ENCODE measurements around the gene HOXB2.
"Not testable (repeated sequence)": the region's sequence is repeated elsewhere in the genome, so short reads cannot be mapped to it uniquely, and the experiment has no call there.

The HOXB2 gene

DNA sequence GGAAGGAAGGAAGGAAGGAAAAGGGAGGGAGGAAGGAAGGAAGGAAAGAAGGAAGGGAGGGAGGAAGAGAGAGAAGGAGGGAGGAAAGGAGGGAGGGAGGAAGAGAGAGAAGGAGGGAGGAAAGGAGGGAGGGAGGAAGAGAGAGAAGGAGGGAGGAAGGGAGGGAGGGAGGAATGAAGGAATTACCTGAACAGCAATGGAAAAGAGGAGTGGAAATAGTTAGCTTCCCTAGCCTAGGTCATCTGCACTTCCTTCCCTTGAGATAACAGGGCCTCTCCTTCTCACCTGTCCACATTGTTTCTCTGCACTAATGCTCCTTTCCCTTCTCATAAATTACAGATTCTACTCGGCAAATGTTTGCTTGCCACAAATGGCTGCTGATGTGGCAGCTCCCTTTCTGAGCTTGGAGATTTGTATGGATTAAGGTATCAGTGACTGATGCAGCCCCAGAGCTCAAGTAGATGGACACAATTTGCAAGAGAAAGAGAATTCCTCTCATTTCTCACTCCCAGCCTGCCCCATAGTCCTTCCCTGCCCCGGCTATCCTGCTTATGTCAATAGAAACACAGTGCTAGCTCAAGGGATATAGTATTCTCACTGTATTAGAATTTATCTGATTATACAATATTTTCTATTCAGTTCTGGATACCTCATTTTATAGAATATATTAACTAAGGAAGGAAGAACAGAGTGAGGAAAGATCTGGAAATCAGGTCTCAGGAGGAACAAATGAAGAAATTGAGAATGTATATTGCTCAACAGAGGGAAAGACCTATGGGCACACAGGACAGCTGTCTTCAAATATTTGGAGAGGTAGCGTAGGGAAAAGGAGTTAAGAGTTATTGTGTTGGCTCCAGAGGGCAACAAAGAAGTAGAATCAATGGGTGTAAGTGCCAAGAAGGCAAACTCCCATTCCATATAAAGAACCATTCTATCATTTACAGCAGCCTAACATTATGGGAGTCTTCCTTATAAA, 28.7 kb downstream of the HOXB2 start:
- no peak overlapping the region for H3K4me3 Mint-ChIP-seq
- peaks cover 51% of the 10 kb centered on the region for H3K27me3 Mint-ChIP-seq
- H3K36me3 Mint-ChIP-seq (ENCODE audit: low read depth) = no peaks in the 10 kb centered on the region
- H3K9me3 Mint-ChIP-seq = no peaks in the 10 kb centered on the region
- DNase-seq = no peak
- no peak overlapping the region for H3K27ac Mint-ChIP-seq
- peaks cover 27% of the 10 kb centered on the region for H3K4me1 Mint-ChIP-seq (ENCODE audit: low read depth)

DNA sequence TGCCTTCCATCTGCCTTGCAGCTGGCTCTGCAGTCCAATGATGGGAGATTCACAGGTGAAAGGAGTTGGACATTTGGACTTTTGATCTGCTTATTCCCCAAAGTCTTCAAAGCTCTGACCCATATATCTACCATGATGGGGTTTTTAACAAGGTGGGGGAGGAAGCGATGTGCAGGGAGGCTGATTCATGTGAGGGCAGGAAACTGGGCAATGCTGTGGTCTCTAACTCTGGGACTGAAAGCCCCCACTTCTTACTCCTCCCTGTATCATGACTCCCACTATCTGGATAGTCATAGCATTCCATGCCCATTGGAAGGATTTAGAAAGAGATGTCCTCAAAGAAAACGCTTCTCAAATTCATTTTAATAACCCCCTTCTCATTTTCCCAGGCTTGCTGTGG, 30.4 kb downstream of the HOXB2 start:
- H3K27ac Mint-ChIP-seq = no peak overlapping the region
- no peaks in the 10 kb centered on the region for H3K9me3 Mint-ChIP-seq
- H3K36me3 Mint-ChIP-seq (ENCODE audit: low read depth) = no peaks in the 10 kb centered on the region
- peaks cover 36% of the 10 kb centered on the region for H3K27me3 Mint-ChIP-seq
- no peak for DNase-seq
- no peak overlapping the region for H3K4me3 Mint-ChIP-seq
- peaks cover 37% of the 10 kb centered on the region for H3K4me1 Mint-ChIP-seq (ENCODE audit: low read depth)

DNA sequence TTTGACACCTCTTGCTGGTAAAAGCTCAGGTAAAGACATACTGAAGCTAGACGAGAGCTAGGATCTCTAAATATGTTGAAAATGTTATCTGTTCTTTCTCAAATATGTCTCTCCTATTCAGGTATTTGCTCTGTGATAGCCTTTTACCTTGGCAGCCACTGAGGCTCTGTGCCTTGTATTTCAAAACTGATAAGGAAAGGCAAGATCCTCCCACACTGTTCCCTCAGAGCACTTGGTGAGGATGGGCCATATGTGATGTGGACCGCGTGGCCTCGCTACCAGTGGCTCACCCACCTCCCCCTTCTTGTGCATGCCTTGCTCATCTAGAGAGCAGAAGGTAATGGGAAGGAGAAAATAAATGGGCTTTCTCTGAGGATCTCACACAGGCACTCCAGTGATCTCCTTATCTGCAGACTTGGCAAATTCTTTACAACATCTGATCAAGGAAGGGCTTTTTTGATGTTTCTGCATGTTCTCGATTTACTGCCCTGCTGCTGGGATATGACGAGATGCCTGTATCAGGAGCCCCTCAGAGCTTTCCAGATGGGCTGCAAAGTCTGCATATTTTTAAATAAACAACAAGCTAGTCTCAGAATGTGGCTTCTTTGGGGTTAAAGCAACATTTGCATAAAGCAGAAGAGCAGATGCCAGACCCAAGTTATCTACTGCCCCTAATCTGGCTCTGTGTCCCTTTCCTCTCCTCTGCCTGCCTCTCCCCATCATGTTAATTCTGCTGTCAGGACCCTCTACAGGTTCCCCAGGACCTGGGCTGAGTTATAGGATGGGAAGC, 31.0 kb downstream of the HOXB2 start:
- H3K27ac Mint-ChIP-seq = no peak overlapping the region
- H3K9me3 Mint-ChIP-seq = no peaks in the 10 kb centered on the region
- H3K27me3 Mint-ChIP-seq = peaks cover 35% of the 10 kb centered on the region
- no peak overlapping the region for H3K4me3 Mint-ChIP-seq
- H3K4me1 Mint-ChIP-seq (ENCODE audit: low read depth) = peaks cover 37% of the 10 kb centered on the region
- H3K36me3 Mint-ChIP-seq (ENCODE audit: low read depth) = no peaks in the 10 kb centered on the region
- no peak for DNase-seq

DNA sequence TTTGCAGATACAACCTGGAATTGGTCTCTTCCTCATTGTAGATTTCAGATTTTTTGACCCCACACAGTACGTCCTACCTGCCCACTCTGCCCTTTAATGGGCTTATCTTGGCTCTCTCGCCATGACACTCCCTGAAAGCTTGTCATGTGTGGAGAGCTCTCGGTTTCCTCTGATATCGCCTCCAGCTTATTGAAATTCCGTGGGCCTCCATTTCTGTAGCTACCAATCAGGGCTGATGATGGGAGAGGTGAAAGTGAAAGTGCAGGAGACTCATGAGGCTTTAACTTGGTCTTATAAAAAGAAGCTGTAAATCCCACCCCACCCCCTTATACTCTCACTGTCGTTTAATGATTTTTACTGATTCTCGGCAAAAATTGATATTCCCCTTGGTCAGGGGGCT, 31.8 kb downstream of the HOXB2 start:
- H3K36me3 Mint-ChIP-seq (ENCODE audit: low read depth) = no peaks in the 10 kb centered on the region
- peaks cover 39% of the 10 kb centered on the region for H3K27me3 Mint-ChIP-seq
- H3K4me1 Mint-ChIP-seq (ENCODE audit: low read depth) = peaks cover 37% of the 10 kb centered on the region
- DNase-seq = no peak
- H3K4me3 Mint-ChIP-seq = peak overlapping the region; percentile 11
- H3K9me3 Mint-ChIP-seq = no peaks in the 10 kb centered on the region
- H3K27ac Mint-ChIP-seq = no peak overlapping the region

DNA sequence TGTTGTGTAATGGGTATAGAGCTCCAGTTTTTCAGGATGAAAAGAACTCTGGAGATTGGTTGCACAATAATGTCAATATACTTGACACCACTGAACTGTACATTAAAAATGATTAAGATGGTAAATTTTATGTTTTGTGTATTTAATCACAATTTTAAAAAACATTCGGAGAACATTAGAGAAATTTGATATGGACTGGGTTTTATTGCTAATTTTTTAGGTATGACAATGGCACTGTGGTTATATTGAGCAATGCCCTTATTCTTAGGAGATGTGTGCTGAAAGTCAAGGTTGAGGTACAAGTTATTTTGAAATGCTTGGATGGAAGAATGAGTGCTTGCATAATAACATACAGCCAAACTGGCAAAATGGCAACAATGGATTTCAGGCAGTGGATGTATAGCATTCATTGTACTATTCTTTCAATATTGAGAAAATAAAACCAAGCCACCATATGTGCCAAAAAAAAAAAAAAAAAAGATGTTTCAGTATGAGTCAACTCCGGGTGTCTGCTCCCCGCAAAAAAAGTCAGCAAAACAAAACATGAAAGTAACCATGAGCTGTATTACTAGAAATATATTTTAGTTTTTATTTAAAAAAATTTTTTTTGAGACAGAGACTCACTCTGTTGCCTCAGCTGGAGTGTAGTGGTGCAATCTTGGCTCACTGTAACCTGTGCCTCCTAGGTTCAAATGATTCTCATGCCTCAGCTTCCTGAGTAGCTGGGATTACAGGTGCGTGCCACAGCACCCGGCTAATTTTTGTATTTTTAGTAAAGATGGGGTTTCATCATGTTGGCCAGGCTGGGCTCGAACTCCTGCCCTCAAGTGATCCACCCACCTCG, 33.9 kb downstream of the HOXB2 start:
- Mint-ChIP-seq H3K4me3 (peak overlapping the region; percentile 10), H3K27me3 (peaks cover 33% of the 10 kb centered on the region), H3K9me3 (no peaks in the 10 kb centered on the region), H3K4me1 (ENCODE audit: low read depth) (peaks cover 42% of the 10 kb centered on the region), H3K27ac (peak overlapping the region; percentile 57), H3K36me3 (ENCODE audit: low read depth) (no peaks in the 10 kb centered on the region)
- DNase-seq = peak; percentile 49

DNA sequence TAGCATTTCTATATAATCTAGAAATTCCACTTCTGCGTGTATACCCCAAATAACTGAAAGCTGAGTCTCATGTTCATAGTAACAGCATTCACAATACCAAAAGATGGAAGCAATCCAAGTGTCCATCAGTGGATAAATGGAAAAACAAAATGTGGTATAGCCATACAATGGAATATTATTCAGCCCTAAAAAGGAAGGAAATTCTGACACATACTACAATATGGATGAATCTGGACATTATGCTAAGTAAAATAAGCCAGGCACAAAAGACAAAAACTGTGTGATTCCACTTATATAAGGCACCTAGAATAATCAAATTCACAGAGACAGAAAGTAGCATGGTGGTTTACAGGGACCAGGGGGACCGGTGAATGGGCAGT, 34.5 kb downstream of the HOXB2 start:
- no peak for DNase-seq
- no peaks in the 10 kb centered on the region for H3K9me3 Mint-ChIP-seq
- peaks cover 48% of the 10 kb centered on the region for H3K4me1 Mint-ChIP-seq (ENCODE audit: low read depth)
- no peak overlapping the region for H3K27ac Mint-ChIP-seq
- H3K36me3 Mint-ChIP-seq (ENCODE audit: low read depth) = no peaks in the 10 kb centered on the region
- H3K27me3 Mint-ChIP-seq = peaks cover 29% of the 10 kb centered on the region
- H3K4me3 Mint-ChIP-seq = no peak overlapping the region

DNA sequence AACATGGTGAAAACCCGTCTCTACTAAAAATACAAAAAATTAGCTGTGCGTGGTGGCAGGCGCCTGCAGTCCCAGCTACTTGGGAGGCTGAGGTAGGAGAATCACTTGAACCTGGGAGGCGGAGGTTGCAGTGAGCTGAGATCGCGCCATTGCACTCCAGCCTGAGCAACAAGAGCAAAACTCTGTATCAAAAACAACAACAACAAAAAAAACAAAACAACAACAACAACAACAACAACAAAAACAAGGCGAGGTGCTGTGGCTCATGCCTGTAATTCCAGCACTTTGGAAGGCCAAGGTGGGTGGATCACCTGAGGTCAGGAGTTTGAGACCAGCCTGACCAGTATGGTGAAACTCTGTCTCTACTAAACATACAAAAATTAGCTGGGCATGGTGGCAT, 35.2 kb downstream of the HOXB2 start:
- H3K4me1 Mint-ChIP-seq (ENCODE audit: low read depth) = peaks cover 51% of the 10 kb centered on the region
- not testable (repeated sequence) for H3K36me3 Mint-ChIP-seq (ENCODE audit: low read depth); H3K4me3 Mint-ChIP-seq; H3K27ac Mint-ChIP-seq; DNase-seq; H3K9me3 Mint-ChIP-seq
- peaks cover 24% of the 10 kb centered on the region for H3K27me3 Mint-ChIP-seq

DNA sequence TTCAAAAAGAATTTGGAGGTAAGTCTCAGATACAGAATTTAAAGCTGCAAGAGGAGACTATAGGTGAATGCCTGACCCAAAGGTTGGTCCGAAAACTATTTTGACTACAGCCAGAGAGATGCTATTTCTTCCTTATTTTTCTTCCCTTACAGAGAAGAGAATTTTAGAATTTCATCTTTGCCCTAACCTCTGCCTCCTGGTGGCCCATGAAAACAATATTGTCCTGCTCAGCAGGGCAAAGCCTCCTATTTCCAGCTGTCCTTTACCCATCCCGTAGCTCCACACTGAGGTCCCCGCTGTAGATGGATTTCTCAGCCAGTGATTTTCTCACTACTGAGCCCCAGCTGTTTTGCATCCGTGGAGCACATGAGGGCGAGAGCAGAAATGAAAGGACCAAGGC, 38.7 kb downstream of the HOXB2 start:
- no peak for DNase-seq
- no peaks in the 10 kb centered on the region for H3K9me3 Mint-ChIP-seq
- no peaks in the 10 kb centered on the region for H3K36me3 Mint-ChIP-seq (ENCODE audit: low read depth)
- H3K27ac Mint-ChIP-seq = no peak overlapping the region
- no peak overlapping the region for H3K4me3 Mint-ChIP-seq
- H3K27me3 Mint-ChIP-seq = peaks cover 13% of the 10 kb centered on the region
- H3K4me1 Mint-ChIP-seq (ENCODE audit: low read depth) = peaks cover 24% of the 10 kb centered on the region

DNA sequence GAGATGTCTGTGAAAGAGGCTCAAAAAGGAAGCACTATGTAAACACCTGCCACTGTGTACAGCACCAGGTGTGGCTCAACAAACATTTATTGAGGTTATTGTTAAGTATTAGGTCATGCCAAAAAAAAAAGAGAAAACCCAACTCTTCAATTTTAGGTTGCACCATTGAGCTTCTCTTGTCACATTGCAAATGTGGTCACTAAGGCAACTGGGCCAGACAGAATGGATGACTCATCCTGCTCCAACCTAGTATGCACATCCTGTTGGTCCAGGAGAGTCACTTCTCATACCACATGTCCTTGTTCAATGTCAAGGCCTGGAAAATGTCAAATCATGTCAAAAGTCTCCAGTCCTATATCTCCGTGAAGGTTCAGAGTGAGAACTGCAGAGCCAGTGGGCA, 39.1 kb downstream of the HOXB2 start:
- Mint-ChIP-seq H3K9me3 (no peaks in the 10 kb centered on the region), H3K4me1 (ENCODE audit: low read depth) (peaks cover 20% of the 10 kb centered on the region), H3K4me3 (no peak overlapping the region), H3K36me3 (ENCODE audit: low read depth) (no peaks in the 10 kb centered on the region), H3K27me3 (peaks cover 13% of the 10 kb centered on the region), H3K27ac (no peak overlapping the region)
- DNase-seq = no peak

DNA sequence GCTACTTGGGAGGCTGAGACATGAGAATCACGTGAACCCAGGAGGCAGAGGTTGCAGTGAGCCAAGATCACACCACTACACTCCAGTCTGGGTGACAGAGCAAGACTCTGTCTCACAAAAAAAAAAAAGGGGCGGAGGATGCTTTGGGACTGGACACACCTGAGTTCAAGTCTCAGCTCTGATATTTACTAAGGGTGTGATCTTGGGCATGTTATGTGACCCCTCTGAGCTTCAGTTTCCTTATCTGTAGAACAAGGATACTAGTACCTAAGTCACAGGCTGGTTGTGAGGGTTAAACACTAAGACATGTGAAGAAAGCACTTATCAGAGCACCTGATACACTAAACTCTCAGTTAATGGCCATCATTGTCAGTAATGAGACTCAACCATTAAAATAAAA, 40.0 kb downstream of the HOXB2 start:
- peaks cover 17% of the 10 kb centered on the region for H3K27me3 Mint-ChIP-seq
- no peak for DNase-seq
- peaks cover 14% of the 10 kb centered on the region for H3K4me1 Mint-ChIP-seq (ENCODE audit: low read depth)
- no peaks in the 10 kb centered on the region for H3K9me3 Mint-ChIP-seq
- H3K36me3 Mint-ChIP-seq (ENCODE audit: low read depth) = no peaks in the 10 kb centered on the region
- H3K4me3 Mint-ChIP-seq = no peak overlapping the region
- no peak overlapping the region for H3K27ac Mint-ChIP-seq

DNA sequence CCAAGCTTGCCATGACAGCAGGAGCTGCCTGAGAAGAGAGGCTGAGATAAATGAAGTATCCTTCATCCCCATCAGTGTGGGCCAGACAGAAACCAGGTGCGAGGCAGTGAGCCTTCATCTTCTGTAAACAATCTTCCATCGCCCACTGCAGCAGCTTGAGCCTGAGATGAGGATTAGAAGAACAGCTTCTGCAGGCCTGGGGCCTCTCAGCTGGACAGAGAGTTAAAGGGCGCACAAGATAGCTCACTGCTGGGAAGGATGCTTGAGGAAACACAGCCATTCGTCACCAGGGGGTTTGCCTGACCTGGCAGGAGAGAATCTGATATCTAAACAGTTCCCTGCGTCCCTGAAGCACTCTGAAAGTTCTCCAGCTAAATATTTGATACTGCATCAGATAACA, 41.2 kb downstream of the HOXB2 start:
- Mint-ChIP-seq H3K4me1 (ENCODE audit: low read depth) (peaks cover 14% of the 10 kb centered on the region), H3K27me3 (peaks cover 20% of the 10 kb centered on the region), H3K36me3 (ENCODE audit: low read depth) (no peaks in the 10 kb centered on the region), H3K9me3 (no peaks in the 10 kb centered on the region), H3K27ac (no peak overlapping the region), H3K4me3 (no peak overlapping the region)
- no peak for DNase-seq

DNA sequence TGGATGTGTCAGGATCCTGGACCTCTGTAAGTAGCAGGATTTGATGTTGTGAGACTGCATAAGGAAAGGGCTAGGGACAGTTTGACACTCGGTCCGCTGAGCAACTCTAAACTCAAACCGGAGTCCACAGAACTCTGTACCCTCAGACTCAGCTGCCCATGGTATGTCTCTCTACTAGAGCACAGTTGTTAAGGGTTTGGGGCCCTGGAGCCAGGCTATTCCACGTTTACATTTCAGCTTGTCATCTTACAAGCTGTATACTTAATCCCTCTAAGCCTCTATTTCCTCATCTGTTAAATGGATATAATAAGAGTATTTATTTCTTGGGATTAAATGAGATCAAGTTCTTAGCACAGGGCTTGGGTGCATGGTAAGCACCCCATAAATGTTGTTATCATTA, 42.0 kb downstream of the HOXB2 start:
- Mint-ChIP-seq H3K27ac (no peak overlapping the region), H3K27me3 (peaks cover 23% of the 10 kb centered on the region), H3K4me3 (no peak overlapping the region), H3K4me1 (ENCODE audit: low read depth) (peaks cover 14% of the 10 kb centered on the region), H3K9me3 (no peaks in the 10 kb centered on the region), H3K36me3 (ENCODE audit: low read depth) (no peaks in the 10 kb centered on the region)
- no peak for DNase-seq

DNA sequence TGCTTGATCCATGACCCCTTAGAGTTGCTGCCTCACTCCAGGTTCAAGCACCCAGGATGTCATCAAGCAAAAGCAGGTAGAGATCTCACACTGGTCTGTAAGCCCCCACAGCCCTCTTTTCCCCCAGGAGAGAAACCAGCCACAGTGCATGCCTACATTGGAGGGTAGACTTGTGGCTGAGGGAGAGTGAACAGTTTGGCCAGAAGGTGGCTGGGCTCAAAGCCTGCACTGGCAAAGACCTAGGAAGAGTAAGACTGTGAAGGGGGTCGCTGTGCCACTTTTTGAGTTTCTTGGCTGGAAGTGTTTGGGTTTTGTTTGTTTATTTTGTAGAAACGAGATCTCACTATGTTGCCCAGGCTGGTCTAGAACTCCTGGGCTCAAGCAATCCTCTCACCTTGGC, 42.6 kb downstream of the HOXB2 start:
- Mint-ChIP-seq H3K4me3 (no peak overlapping the region), H3K27ac (no peak overlapping the region), H3K27me3 (peaks cover 28% of the 10 kb centered on the region), H3K36me3 (ENCODE audit: low read depth) (no peaks in the 10 kb centered on the region), H3K4me1 (ENCODE audit: low read depth) (peaks cover 14% of the 10 kb centered on the region), H3K9me3 (no peaks in the 10 kb centered on the region)
- no peak for DNase-seq
